HAP-1 (cell line): ENCODE measurements around the gene TRABD2A.

Experiments
- DNase-seq, 2 experiments: peaks; one replicate each; pipeline ENCODE4 v3.0.0-alpha.2; 2016 to 2020; ENCODE audit warnings: low spot score in 2 of 2
- H3K27me3 ChIP-seq: fragments of 250-450 bp; sonication (Bioruptor Pico); 2 replicates; pipeline ENCODE4 v1.5.1; 2020; ENCODE audit warnings: low read depth, mild to moderate bottlenecking, moderate library complexity
- H3K36me3 ChIP-seq: fragments of 250-450 bp; sonication (Bioruptor Pico); replicated peaks from 2 replicates; pipeline ENCODE4 v1.5.1; 2020; ENCODE audit warnings: mild to moderate bottlenecking
- H3K4me1 ChIP-seq: fragments of 250-450 bp; sonication (Bioruptor Pico); 2 replicates; pipeline ENCODE4 v1.5.1; 2020; ENCODE audit warnings: mild to moderate bottlenecking
- H3K4me3 ChIP-seq: fragments of 250-450 bp; sonication (Bioruptor Pico); 2 replicates; pipeline ENCODE4 v1.5.1; 2020; ENCODE audit warnings: mild to moderate bottlenecking, moderate library complexity
- H3K9me3 ChIP-seq: fragments of 250-450 bp; sonication (Bioruptor Pico); 2 replicates; pipeline ENCODE4 v1.5.1; 2020; ENCODE audit warnings: mild to moderate bottlenecking, moderate library complexity
- in situ Hi-C: fragments of 300-500 bp; cut with MboI; formaldehyde crosslinking; loops from 3 replicates; pipeline ENCODE4 v1.14.3; 2020; ENCODE audit warnings: low sequenced_read_pairs, inconsistent platforms, mixed read lengths

TRABD2A gene

DNA sequence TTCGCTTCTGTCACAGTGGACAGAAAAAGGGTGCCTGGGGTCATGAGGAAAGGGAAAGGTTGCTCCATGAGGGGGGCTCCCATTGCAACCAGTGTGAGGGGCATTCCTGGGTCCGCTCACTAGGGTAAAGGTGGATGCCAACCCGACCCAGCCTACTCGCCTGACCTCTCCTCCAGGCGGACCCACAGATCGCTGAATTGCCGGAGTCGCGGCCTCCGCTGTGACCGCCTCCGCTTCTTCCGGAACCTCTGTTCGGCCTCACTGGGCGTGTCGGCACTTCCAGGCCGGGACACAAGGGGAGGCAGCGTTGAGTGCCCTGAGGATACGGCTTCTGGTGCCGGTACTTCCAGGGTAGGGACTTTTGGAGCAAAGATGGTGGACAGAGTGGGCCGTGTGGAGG lies 57.1 kb downstream of the TRABD2A start:
- no peaks in the 10 kb centered on the region for H3K27me3 ChIP-seq
- H3K36me3 ChIP-seq, result no peaks in the 10 kb centered on the region
- H3K9me3 ChIP-seq, result no peaks in the 10 kb centered on the region
- no peak overlapping the region for H3K4me3 ChIP-seq
- H3K4me1 ChIP-seq, result no peaks in the 10 kb centered on the region
- in situ Hi-C loops, result no loop called here
- no peak for DNase-seq

DNA sequence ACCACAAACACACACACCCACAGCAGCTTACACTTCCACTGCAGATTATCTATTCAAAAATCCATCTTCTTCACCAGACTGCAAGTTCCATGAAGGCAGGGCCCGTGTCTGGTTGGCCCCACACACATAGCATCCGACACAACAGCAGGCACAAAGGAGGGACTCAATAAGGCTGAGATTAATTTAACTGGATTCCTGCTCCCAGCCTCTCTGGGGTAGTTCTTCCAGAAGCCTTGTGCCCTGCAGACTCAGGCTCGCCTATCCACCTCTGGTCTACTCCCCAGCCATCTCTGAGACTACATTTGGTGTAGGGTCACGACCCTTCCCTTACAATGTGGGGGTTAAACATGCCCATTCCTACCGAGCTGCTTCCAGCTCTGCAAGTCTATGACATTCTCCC lies 57.7 kb downstream of the TRABD2A start:
- Histone ChIP-seq H3K4me1 (no peaks in the 10 kb centered on the region), H3K36me3 (no peaks in the 10 kb centered on the region), H3K9me3 (no peaks in the 10 kb centered on the region), H3K27me3 (no peaks in the 10 kb centered on the region), H3K4me3 (no peak overlapping the region)
- in situ Hi-C loops, result no loop called here
- no peak for DNase-seq

GRCh38 chr2:84821806-84822205 lies 59.1 kb downstream of the TRABD2A start:
- DNase-seq, result no peak
- Histone ChIP-seq H3K4me1 (no peaks in the 10 kb centered on the region), H3K36me3 (no peaks in the 10 kb centered on the region), H3K27me3 (no peaks in the 10 kb centered on the region), H3K4me3 (no peak overlapping the region), H3K9me3 (no peaks in the 10 kb centered on the region)
- in situ Hi-C loops, result no loop called here

GRCh38 chr2:84817239-84817655 lies 63.6 kb downstream of the TRABD2A start:
- H3K4me1 ChIP-seq, result no peaks in the 10 kb centered on the region
- no peak overlapping the region for H3K4me3 ChIP-seq
- H3K36me3 ChIP-seq, result no peaks in the 10 kb centered on the region
- in situ Hi-C loops, result no loop called here
- no peaks in the 10 kb centered on the region for H3K27me3 ChIP-seq
- DNase-seq, result no peak
- H3K9me3 ChIP-seq, result no peaks in the 10 kb centered on the region

- H3K9me3 ChIP-seq, result no peaks in the 10 kb centered on the region
- DNase-seq, result no peak
- H3K4me1 ChIP-seq, result no peaks in the 10 kb centered on the region
- in situ Hi-C loops, result no loop called here
- no peak overlapping the region for H3K4me3 ChIP-seq
- H3K36me3 ChIP-seq, result no peaks in the 10 kb centered on the region
- no peaks in the 10 kb centered on the region for H3K27me3 ChIP-seq
These were observed 64.4 kb downstream of the TRABD2A start for GRCh38 chr2:84816426-84817026.

DNA sequence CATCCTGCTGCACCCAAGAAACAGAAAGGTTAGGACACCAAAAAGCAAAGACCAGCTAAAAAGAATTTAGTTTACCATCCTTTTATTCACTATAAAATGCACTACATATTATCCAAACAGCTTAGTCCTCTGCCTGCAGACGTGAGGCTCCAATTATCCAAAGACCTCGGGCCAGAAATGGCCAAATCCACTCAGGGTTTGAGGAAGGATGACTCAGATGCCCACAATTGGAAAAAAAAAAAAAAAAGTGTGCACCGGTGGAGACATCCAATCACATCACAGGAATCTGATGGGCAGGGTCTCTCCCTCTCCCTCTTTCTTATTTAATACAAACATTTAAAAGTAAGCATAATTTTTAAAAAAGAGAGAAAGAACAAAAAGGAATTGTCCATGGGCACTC lies 65.7 kb downstream of the TRABD2A start:
- in situ Hi-C loops, result no loop called here
- Histone ChIP-seq H3K4me3 (no peak overlapping the region), H3K27me3 (no peaks in the 10 kb centered on the region), H3K9me3 (no peaks in the 10 kb centered on the region), H3K36me3 (no peaks in the 10 kb centered on the region), H3K4me1 (no peaks in the 10 kb centered on the region)
- no peak for DNase-seq

- Histone ChIP-seq H3K4me3 (no peak overlapping the region), H3K9me3 (no peaks in the 10 kb centered on the region), H3K27me3 (peaks cover 3% of the 10 kb centered on the region; the same call in 1 of the 2 replicates), H3K36me3 (no peaks in the 10 kb centered on the region), H3K4me1 (no peaks in the 10 kb centered on the region)
- in situ Hi-C loops, result no loop called here
- DNase-seq, result no peak
These were observed 68.9 kb downstream of the TRABD2A start for GRCh38 chr2:84811839-84812431.

DNA sequence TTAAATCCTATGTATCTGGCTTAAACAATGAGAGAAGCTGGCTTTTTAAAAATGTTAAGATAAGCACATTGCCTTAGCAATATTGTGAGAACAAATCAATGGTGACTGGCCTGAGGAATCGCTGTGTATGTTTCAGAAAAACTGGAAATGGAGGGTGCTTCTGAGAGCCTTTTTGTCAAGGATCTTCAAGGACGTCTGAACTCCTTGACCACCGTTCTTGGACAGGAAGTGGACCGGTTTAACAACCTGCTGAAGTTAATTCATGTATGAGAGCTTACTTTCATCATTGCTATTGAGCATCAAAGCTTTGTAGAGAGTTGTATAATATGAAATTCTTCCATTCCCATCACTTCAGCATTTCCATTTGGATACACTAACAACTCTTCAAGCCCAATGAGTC lies 72.6 kb downstream of the TRABD2A start:
- Histone ChIP-seq H3K4me3 (no peak overlapping the region), H3K4me1 (no peaks in the 10 kb centered on the region), H3K27me3 (peaks cover 8% of the 10 kb centered on the region; the same call in 1 of the 2 replicates), H3K36me3 (no peaks in the 10 kb centered on the region), H3K9me3 (no peaks in the 10 kb centered on the region)
- in situ Hi-C loops, result no loop called here
- DNase-seq, result no peak

- Histone ChIP-seq H3K4me3 (no peak overlapping the region), H3K27me3 (peaks cover 8% of the 10 kb centered on the region), H3K36me3 (no peaks in the 10 kb centered on the region), H3K4me1 (no peaks in the 10 kb centered on the region), H3K9me3 (no peaks in the 10 kb centered on the region)
- in situ Hi-C loops, result no loop called here
- DNase-seq, result no peak
These were observed 73.8 kb downstream of the TRABD2A start for GRCh38 chr2:84807063-84807485.

GRCh38 chr2:84805250-84805958 lies 75.5 kb downstream of the TRABD2A start:
- H3K36me3 ChIP-seq, result no peaks in the 10 kb centered on the region
- H3K4me1 ChIP-seq, result no peaks in the 10 kb centered on the region
- no peak overlapping the region for H3K4me3 ChIP-seq
- H3K9me3 ChIP-seq, result no peaks in the 10 kb centered on the region
- peaks cover 10% of the 10 kb centered on the region for H3K27me3 ChIP-seq
- in situ Hi-C loops, result no loop called here
- no peak for DNase-seq

DNA sequence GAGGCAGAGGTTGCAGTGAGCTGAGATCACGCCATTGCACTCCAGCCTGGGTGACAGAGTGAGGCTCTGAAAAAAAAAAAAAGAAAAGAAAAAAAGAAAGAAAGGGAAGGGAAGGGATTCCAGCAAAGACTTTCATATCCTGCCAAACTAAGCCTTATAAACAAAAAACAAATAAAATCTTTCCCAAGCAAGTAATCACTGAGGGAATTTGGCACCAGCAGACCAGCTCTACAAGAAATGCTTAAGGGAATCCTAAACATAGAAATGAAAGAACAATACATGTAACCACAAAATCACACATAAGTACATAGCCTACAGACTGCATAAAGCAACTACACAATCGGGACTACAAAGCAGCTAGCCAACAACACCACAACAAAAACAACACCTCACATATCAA lies 79.1 kb downstream of the TRABD2A start:
- H3K4me1 ChIP-seq, result peaks cover 2% of the 10 kb centered on the region; the same call in 1 of the 2 replicates
- H3K9me3 ChIP-seq, result no peaks in the 10 kb centered on the region
- no peaks in the 10 kb centered on the region for H3K36me3 ChIP-seq
- DNase-seq, result no peak
- H3K27me3 ChIP-seq, result peaks cover 7% of the 10 kb centered on the region; the same call in 1 of the 2 replicates
- in situ Hi-C loops, result no loop called here
- no peak overlapping the region for H3K4me3 ChIP-seq

DNA sequence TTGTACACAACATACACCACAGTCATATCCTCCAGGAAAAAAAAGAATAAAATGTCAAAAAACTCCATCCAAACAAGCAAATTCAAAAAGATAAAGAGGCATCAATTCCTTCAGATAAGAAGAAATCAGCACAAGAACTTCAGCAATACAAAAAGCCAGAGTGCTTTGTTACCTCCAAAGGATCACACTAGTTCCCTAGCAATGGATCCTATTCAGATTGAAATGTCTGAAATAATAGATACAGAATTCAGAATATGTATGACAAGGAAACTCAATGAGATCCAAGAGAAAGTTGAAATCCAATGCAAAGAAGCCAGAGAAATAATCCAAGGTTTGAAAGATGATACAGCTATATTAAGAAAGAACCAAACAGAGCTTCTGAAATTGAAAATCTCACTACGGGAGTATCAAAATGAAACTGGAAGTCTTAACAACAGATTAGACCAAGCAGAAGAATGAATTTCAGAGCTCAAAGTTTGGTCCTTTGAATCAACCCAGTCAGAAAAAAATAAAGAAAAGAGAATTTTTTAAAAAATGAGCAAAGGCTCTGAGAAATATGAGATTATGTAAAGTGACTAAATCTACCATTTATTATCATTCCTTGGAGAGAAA lies 80.6 kb downstream of the TRABD2A start:
- Histone ChIP-seq H3K36me3 (no peaks in the 10 kb centered on the region), H3K4me1 (peaks cover 2% of the 10 kb centered on the region; the same call in 1 of the 2 replicates), H3K9me3 (no peaks in the 10 kb centered on the region), H3K4me3 (no peak overlapping the region), H3K27me3 (peaks cover 2% of the 10 kb centered on the region; the same call in 1 of the 2 replicates)
- in situ Hi-C loops, result no loop called here
- peak in 1 of 2 experiments; percentile 53 for DNase-seq

DNA sequence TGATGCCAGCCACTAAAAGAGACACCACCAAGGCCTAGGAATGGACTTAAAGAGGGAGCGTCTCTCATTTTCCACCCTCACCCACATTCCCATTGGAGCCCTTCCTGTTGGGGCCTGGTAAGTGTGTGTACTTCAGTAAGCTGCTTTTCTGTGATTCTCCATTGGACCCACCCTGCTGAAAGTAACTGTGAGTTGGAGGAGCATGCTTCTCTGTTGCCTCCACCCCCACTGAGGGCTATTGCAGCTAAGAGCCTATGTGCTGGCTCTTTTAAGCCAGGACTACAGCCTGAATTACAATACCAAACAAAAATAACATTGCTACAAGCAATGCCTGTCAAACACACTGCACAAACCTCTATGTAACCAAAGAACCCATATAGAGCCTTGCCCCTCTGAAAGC lies 81.1 kb downstream of the TRABD2A start:
- peaks cover 2% of the 10 kb centered on the region; the same call in 1 of the 2 replicates for H3K27me3 ChIP-seq
- in situ Hi-C loops, result no loop called here
- H3K4me3 ChIP-seq, result no peak overlapping the region
- peak in 1 of 2 experiments; percentile 20 for DNase-seq
- H3K9me3 ChIP-seq, result no peaks in the 10 kb centered on the region
- H3K4me1 ChIP-seq, result peaks cover 2% of the 10 kb centered on the region; the same call in 1 of the 2 replicates
- no peaks in the 10 kb centered on the region for H3K36me3 ChIP-seq

DNA sequence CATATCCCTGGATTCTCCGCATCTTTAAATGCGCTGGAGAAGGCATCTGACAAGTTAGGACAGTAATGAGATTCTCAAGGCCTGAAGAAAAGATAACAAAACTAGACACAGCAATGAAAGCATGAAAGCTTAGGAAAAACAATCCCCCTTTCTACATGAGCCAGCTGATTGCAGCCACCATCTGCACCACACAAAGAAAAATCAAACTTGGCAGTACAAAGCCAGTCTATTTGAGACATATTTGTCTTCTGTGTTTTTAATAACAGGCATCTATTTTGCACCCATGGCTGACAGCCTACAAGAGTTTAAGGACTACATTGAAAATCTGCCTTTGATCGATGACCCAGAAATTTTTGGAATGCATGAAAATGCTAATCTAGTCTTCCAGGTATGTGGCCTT lies 83.6 kb downstream of the TRABD2A start:
- no peaks in the 10 kb centered on the region for H3K9me3 ChIP-seq
- no peak for DNase-seq
- in situ Hi-C loops, result no loop called here

More for the DNA sequence above, 83.6 kb downstream of the TRABD2A start:
- Histone ChIP-seq H3K4me1 (peaks cover 2% of the 10 kb centered on the region; the same call in 1 of the 2 replicates), H3K4me3 (no peak overlapping the region), H3K27me3 (0 out of 2 replicates have a peak, but pooled peaks cover 2% of the 10 kb centered on the region), H3K36me3 (no peaks in the 10 kb centered on the region)
